DMS79 treated with DMSO at 0.1 percent for 48 hours (cell line): ENCODE data around the gene IPO5.

Experiments used
- DNase-seq: peaks from one replicate; lab custom pipeline; 2025; lab: John Stamatoyannopoulos, UW

The IPO5 gene

GRCh38 chr13:97953376-97953970, at the start of gene IPO5:
TSS of gene IPO5 (plus strand) at chr13:97953675. CDS start at chr13:97976697, 23,022 bp downstream.
- DNase-seq, result no peak

- no peak for DNase-seq
Measured at GRCh38 chr13:97904059-97904458, 49.4 kb upstream of the IPO5 start.

GRCh38 chr13:97905517-97905916, 48.0 kb upstream of the IPO5 start:
- DNase-seq, result no peak

GRCh38 chr13:97911311-97912138, 42.0 kb upstream of the IPO5 start:
- no peak for DNase-seq

- DNase-seq, result no peak
Measured at GRCh38 chr13:97912139-97912535, 41.3 kb upstream of the IPO5 start.

- no peak for DNase-seq
Measured at GRCh38 chr13:97913206-97913605, 40.3 kb upstream of the IPO5 start.

- no peak for DNase-seq
Measured at GRCh38 chr13:97914540-97914939, 38.9 kb upstream of the IPO5 start.

- DNase-seq, result no peak
Measured at GRCh38 chr13:97921176-97921816, 32.2 kb upstream of the IPO5 start.

GRCh38 chr13:97928301-97928700, 25.2 kb upstream of the IPO5 start:
- DNase-seq, result no peak

GRCh38 chr13:97932036-97932435, 21.4 kb upstream of the IPO5 start:
- DNase-seq, result no peak

- no peak for DNase-seq
Measured at GRCh38 chr13:97932647-97933046, 20.8 kb upstream of the IPO5 start.

- DNase-seq, result no peak
Measured at GRCh38 chr13:97933776-97934175, 19.7 kb upstream of the IPO5 start.

- DNase-seq, result no peak
Measured at GRCh38 chr13:97934590-97934989, 18.9 kb upstream of the IPO5 start.

- DNase-seq, result no peak
Measured at GRCh38 chr13:97935071-97935470, 18.4 kb upstream of the IPO5 start.

- DNase-seq, result no peak
Measured at GRCh38 chr13:97936036-97936435, 17.4 kb upstream of the IPO5 start.

GRCh38 chr13:97938706-97939475, 14.6 kb upstream of the IPO5 start:
- DNase-seq, result no peak

- peak; percentile 59 for DNase-seq
Measured at GRCh38 chr13:97944396-97945029, 9.0 kb upstream of the IPO5 start.

- DNase-seq, result no peak
Measured at GRCh38 chr13:97945342-97945741, 8.1 kb upstream of the IPO5 start.

- DNase-seq, result no peak
Measured at GRCh38 chr13:97945792-97946419, 7.6 kb upstream of the IPO5 start.

GRCh38 chr13:97946951-97947588, 6.4 kb upstream of the IPO5 start:
- no peak for DNase-seq

- DNase-seq, result no peak
Measured at GRCh38 chr13:97948041-97948440, 5.4 kb upstream of the IPO5 start.
